Testis (tissue), 3 donors: ENCODE results near the gene WNT11. TPM values are rescaled to one million over a fixed set of nuclear protein-coding genes. Genes with fewer than 3 reads are reported as not detected.

ENCODE experiments used
- DNase-seq: peaks from one replicate; pipeline ENCODE4 v3.0.0-alpha.2; 2019
- H3K27ac ChIP-seq, 2 donors: fragments of 200-600 bp; sonication (generic); one replicate each; pipeline ENCODE4 v1.5.1; 2019
- H3K27me3 ChIP-seq: fragments of 200-600 bp; sonication (generic); one replicate; pipeline ENCODE4 v1.5.1; 2019
- H3K36me3 ChIP-seq: fragments of 200-600 bp; sonication (generic); one replicate; pipeline ENCODE4 v1.5.1; 2017; ENCODE audit warnings: low read depth; ENCODE audit errors: missing control alignments
- H3K4me1 ChIP-seq: fragments of 200-600 bp; sonication (generic); one replicate; pipeline ENCODE4 v1.5.1; 2019
- H3K4me3 ChIP-seq, 2 donors: fragments of 200-600 bp; sonication (generic); one replicate each; pipeline ENCODE4 v1.5.1; 2017 to 2019
- H3K9me3 ChIP-seq: fragments of 200-600 bp; sonication (generic); one replicate; pipeline ENCODE4 v1.5.1; 2017
- POLR2A ChIP-seq: fragments of 450-650 bp; IDR thresholded peaks from one replicate; pipeline ENCODE4 v1.6.1; 2017; ENCODE audit warnings: antibody characterized with exemption, mild to moderate bottlenecking, moderate library complexity
- WGBS, 2 donors: methylation state at CpG; one replicate each; pipeline ENCODE4 v1.1.5; 2018; 5-methylcytosine and 5-hydroxymethylcytosine counted together
- intact Hi-C: fragments of 100-400 bp; cut with DNase I; formaldehyde crosslinking; loops from one replicate; pipeline ENCODE4 v1.15.1; 2023; ENCODE audit warnings: low total_unique reads
- polyA plus RNA-seq: library from polyadenylated mRNA; stranded (reverse); fragments of 350-450 nt; fragmentation: Illumina TruSeq; extraction: RNeasy Lipid Tissue Mini Kit (QIAGEN cat#74804); gene quantifications from one replicate; pipeline ENCODE4 v1.2.3, GENCODE V29; 2014; ENCODE audit warnings: low read depth, low replicate concordance; ENCODE audit not compliant: insufficient read depth
- total RNA-seq, 2 donors: library from RNA; depleted of rRNA; stranded (reverse); fragments of >200 nt; gene quantifications; one replicate each; pipeline ENCODE4 v1.2.3, GENCODE V29; 2016
- TF ChIP-seq, protein P1 (sequence below), 3 experiments: fragments of 450-650 bp in 2 of 3; fragments of 200-600 bp in 1 of 3; sonication (generic) in 1 of 3; IDR thresholded peaks; one replicate each; pipeline ENCODE4 v1.5.1; 2016 to 2019; ENCODE audit warnings: antibody characterized with exemption in 3 of 3, mild to moderate bottlenecking in 2 of 3, moderate library complexity in 1 of 3

Gene WNT11
- total and polyA plus RNA-seq, 3 donors from 2014 or later: 2.7 to 4.3 (median 2.8) TPM

DNA sequence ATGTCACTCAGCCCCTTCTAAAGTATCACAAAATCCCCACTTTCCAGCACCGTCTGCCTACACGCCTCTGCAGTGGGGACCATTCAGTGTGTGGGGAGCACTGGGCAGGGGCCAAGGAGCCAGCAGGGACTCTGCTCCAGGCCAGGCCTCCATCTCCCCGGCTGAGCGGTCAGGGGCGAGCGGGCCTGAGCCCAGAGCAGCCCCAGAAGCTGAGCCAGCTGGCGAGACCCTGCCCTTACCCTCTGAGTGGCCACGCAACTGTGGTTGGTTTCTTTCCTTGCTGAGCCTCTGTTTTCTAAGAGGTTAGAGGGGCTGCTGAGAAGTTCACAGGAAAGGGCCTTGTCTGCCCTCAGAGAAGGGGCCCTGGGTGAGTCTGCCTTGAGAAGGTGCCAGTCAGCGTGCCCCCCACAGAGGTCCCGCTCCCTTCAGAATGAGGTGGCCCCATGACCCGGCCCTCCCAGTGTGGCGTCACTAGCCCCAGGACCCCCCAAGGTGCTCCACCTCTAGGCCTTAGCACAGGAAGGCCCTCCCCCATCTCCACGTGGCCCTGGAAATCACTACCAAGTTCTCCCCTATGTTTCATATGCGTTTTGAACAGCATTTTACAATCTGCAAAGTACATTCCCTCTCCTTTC, 46.9 kb downstream of the WNT11 start:
- WGBS, 2 donors: 87 to 90% methylated on average over 10 to 14 of the region's 14 CpGs
- Histone ChIP-seq H3K4me1 (peaks cover 10% of the 10 kb centered on the region), H3K36me3 (no peaks in the 10 kb centered on the region), H3K27me3 (no peaks in the 10 kb centered on the region), H3K4me3 (no peak overlapping the region), H3K27ac (no peak overlapping the region), H3K9me3 (no peaks in the 10 kb centered on the region)
- intact Hi-C loops: loop anchor here (10.0 kb wide), 1 partner anchor 265 kb away; no protein-coding TSS in a partner anchor
- TF ChIP-seq, protein P1, sequence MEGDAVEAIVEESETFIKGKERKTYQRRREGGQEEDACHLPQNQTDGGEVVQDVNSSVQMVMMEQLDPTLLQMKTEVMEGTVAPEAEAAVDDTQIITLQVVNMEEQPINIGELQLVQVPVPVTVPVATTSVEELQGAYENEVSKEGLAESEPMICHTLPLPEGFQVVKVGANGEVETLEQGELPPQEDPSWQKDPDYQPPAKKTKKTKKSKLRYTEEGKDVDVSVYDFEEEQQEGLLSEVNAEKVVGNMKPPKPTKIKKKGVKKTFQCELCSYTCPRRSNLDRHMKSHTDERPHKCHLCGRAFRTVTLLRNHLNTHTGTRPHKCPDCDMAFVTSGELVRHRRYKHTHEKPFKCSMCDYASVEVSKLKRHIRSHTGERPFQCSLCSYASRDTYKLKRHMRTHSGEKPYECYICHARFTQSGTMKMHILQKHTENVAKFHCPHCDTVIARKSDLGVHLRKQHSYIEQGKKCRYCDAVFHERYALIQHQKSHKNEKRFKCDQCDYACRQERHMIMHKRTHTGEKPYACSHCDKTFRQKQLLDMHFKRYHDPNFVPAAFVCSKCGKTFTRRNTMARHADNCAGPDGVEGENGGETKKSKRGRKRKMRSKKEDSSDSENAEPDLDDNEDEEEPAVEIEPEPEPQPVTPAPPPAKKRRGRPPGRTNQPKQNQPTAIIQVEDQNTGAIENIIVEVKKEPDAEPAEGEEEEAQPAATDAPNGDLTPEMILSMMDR (IDR thresholded peaks at IDR 0.05): no peak
- TF ChIP-seq POLR2A: no peak
- no peak for DNase-seq

DNA sequence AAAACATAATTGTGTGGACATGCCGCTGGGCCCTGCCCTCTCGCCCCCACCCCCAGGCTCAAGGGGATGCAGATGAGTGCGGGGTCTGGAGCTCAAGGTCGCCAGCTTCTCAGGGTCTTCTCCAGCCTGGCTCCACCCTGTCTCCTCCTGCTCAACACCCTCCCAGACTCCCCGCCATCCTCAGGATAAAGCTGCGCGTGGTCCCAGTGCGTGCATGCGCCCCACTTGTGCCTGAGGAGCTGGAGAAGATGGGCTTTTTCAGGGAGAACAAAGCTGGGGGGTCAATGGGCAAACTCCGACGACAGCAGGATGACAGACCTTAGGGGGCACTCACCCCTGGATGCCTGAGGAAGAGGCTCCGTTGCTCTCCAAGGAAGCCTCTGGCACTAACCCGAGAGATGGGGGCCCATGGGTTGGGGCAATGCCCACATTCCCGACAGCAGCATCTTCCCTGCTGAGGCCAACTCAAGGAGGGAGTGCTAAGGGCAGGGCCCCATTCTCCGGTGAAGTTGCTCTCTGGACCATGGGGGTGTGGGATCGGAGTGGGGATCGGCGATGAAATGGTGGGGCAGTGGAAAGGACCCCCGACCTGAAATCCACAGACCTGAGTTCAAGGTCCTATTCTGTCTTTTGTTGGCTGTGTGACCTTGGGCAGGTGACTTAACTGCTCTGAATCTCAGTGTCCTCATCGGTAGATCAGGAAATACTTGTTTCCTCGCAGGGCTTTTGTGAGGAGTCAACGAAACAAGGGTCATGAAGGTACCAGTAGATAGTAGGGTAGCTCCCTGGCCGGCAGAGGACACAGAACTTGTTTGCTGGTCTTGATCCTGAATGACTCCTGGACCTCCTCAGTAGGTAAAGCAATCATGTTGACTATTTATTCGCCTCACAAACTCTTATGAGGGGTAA, 47.7 kb downstream of the WNT11 start:
- intact Hi-C loops: loop anchor here (10.0 kb wide), 1 partner anchor 264 kb away; no protein-coding TSS in a partner anchor
- DNase-seq: no peak
- H3K27ac ChIP-seq: no peak overlapping the region
- no peak overlapping the region for H3K4me3 ChIP-seq
- H3K27me3 ChIP-seq: no peaks in the 10 kb centered on the region
- H3K9me3 ChIP-seq: no peaks in the 10 kb centered on the region
- WGBS, 2 donors: 90 to 91% methylated on average over 16 to 24 of the region's 24 CpGs
- no peak for TF ChIP-seq POLR2A
- TF ChIP-seq, protein P1 (IDR thresholded peaks at IDR 0.05): no peak
- no peaks in the 10 kb centered on the region for H3K36me3 ChIP-seq
- H3K4me1 ChIP-seq: peaks cover 10% of the 10 kb centered on the region

DNA sequence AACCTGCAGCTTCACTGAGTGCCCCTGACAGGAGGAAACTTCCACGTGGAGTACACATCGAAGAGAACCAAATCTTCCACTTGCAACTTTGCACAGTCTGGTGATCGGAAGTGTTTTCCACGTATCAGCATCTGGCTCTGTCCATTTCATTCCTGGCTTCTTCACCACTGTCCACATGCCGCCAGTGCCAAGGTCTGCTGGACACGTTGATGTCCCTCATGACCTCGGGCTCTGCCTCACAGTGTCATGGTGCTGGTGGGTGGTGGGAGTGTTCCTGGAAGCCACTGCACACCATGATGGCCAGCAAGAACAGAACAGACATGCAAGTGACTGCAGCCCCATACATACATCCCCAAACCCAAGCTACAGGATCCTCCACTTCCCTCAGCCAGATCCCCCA, 48.4 kb downstream of the WNT11 start:
- Histone ChIP-seq H3K9me3 (no peaks in the 10 kb centered on the region), H3K27me3 (no peaks in the 10 kb centered on the region), H3K27ac (no peak overlapping the region), H3K36me3 (no peaks in the 10 kb centered on the region), H3K4me1 (peaks cover 11% of the 10 kb centered on the region), H3K4me3 (no peak overlapping the region)
- 70 to 72% methylated on average over 7 of the region's 7 CpGs for WGBS, 2 donors
- no peak for DNase-seq
- intact Hi-C loops: loop anchor here (10.0 kb wide), 1 partner anchor 263 kb away; no protein-coding TSS in a partner anchor
- TF ChIP-seq, protein P1 (IDR thresholded peaks at IDR 0.05): no peak
- no peak for TF ChIP-seq POLR2A

DNA sequence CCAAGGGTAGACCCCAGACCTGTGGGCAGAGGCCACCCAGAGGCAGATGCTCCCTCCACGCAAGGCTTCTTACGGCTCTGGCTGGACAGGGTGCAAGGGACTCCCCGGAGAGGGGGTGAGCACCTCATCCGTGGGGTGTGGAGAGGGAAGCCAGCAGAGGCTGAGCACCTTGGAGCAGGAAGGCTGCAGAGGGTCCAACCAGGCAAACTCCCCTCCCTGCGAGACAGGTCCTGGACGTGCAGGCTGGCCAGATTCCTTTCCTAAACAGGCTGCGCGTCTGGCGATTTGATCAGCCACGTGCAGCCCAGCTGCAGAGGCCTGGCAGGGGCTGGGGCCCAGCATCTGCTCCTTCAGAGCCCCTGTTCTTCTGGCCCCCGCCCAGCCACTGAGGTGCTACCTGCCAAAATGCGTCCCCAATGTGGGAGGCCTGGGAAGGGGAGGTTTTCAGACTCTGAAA, 49.3 kb downstream of the WNT11 start:
- no peak overlapping the region for H3K27ac ChIP-seq
- 62 to 78% methylated on average over 9 to 12 of the region's 12 CpGs for WGBS, 2 donors
- peaks cover 17% of the 10 kb centered on the region for H3K4me1 ChIP-seq
- no peaks in the 10 kb centered on the region for H3K36me3 ChIP-seq
- no peak overlapping the region for H3K4me3 ChIP-seq
- intact Hi-C loops: loop anchor here (10.0 kb wide), 1 partner anchor 262 kb away; no protein-coding TSS in a partner anchor
- H3K9me3 ChIP-seq: no peaks in the 10 kb centered on the region
- TF ChIP-seq, protein P1 (IDR thresholded peaks at IDR 0.05): no peak
- TF ChIP-seq POLR2A: no peak
- no peaks in the 10 kb centered on the region for H3K27me3 ChIP-seq
- DNase-seq: no peak
